ENCODE measurements around the gene SOX1. TPM values are rescaled to one million over a fixed set of nuclear protein-coding genes. Genes with fewer than 3 reads are reported as not detected.

The SOX1 gene
- total and polyA plus RNA-seq, 8 donors = not detected

GRCh38 chr13:112103260-112103838 lies 36.4 kb downstream of the SOX1 start:
- TF ChIP-seq POLR2AphosphoS5 (IDR thresholded peaks at IDR 0.05) = no peak
- no peak for TF ChIP-seq CTCF (IDR thresholded peaks at IDR 0.05)
- TF ChIP-seq POLR2A (IDR thresholded peaks at IDR 0.05) = no peak
- TF ChIP-seq EP300 (IDR thresholded peaks at IDR 0.05) = no peak
- H3K27ac ChIP-seq = no peak overlapping the region
- peaks cover 0 to 34% (median 13%) of the 10 kb centered on the region in 4 donors for H3K4me1 ChIP-seq
- no peak for DNase-seq
- WGBS, 5 donors = 14 to 40% (median 19%) methylated on average over 13 to 19 of the region's 19 CpGs
- peaks cover 17 to 90% (median 64%) of the 10 kb centered on the region in 3 donors for H3K27me3 ChIP-seq
- no peaks in the 10 kb centered on the region for H3K9me3 ChIP-seq
- no peaks in the 10 kb centered on the region for H3K36me3 ChIP-seq
- H3K4me3 ChIP-seq = no peak overlapping the region
- intact Hi-C loops (cut with DNase I; ENCODE audit: low total_unique reads) = no loop called here

GRCh38 chr13:112103961-112104880 lies 37.3 kb downstream of the SOX1 start:
- H3K4me3 ChIP-seq = no peak overlapping the region
- peaks cover 0 to 34% (median 13%) of the 10 kb centered on the region in 4 donors for H3K4me1 ChIP-seq
- WGBS, 5 donors = 2 to 13% (median 4%) methylated on average over 40 to 76 of the region's 76 CpGs
- DNase-seq = peak in 1 of 2 donors; percentile 42
- H3K36me3 ChIP-seq = no peaks in the 10 kb centered on the region
- peaks cover 17 to 90% (median 69%) of the 10 kb centered on the region in 3 donors for H3K27me3 ChIP-seq
- H3K27ac ChIP-seq = no peak overlapping the region
- intact Hi-C loops (cut with DNase I; ENCODE audit: low total_unique reads) = no loop called here
- TF ChIP-seq POLR2A (IDR thresholded peaks at IDR 0.05) (no peak), POLR2AphosphoS5 (IDR thresholded peaks at IDR 0.05) (no peak), CTCF (IDR thresholded peaks at IDR 0.05) (no peak), EP300 (IDR thresholded peaks at IDR 0.05) (no peak)
- H3K9me3 ChIP-seq = no peaks in the 10 kb centered on the region

GRCh38 chr13:112104881-112105234 lies 37.9 kb downstream of the SOX1 start:
- H3K36me3 ChIP-seq = no peaks in the 10 kb centered on the region
- no peaks in the 10 kb centered on the region for H3K9me3 ChIP-seq
- WGBS, 5 donors = 5 to 13% (median 9%) methylated on average over 16 to 44 of the region's 44 CpGs
- DNase-seq = no peak
- H3K27me3 ChIP-seq = peaks cover 17 to 96% (median 71%) of the 10 kb centered on the region in 3 donors
- intact Hi-C loops (cut with DNase I; ENCODE audit: low total_unique reads) = no loop called here
- H3K4me1 ChIP-seq = peaks cover 0 to 34% (median 13%) of the 10 kb centered on the region in 4 donors
- H3K27ac ChIP-seq = no peak overlapping the region
- H3K4me3 ChIP-seq = no peak overlapping the region
- TF ChIP-seq CTCF (IDR thresholded peaks at IDR 0.05) = no peak
- TF ChIP-seq EP300 (IDR thresholded peaks at IDR 0.05) = no peak
- no peak for TF ChIP-seq POLR2A (IDR thresholded peaks at IDR 0.05)
- TF ChIP-seq POLR2AphosphoS5 (IDR thresholded peaks at IDR 0.05) = no peak

- no peaks in the 10 kb centered on the region for H3K9me3 ChIP-seq
- WGBS, 5 donors = 5 to 11% (median 7%) methylated on average over 12 to 35 of the region's 35 CpGs
- no peaks in the 10 kb centered on the region for H3K36me3 ChIP-seq
- no peak overlapping the region for H3K27ac ChIP-seq
- no peak for DNase-seq
- intact Hi-C loops (cut with DNase I; ENCODE audit: low total_unique reads) = no loop called here
- TF ChIP-seq CTCF (IDR thresholded peaks at IDR 0.05) = no peak
- TF ChIP-seq POLR2A (IDR thresholded peaks at IDR 0.05) = no peak
- no peak for TF ChIP-seq EP300 (IDR thresholded peaks at IDR 0.05)
- TF ChIP-seq POLR2AphosphoS5 (IDR thresholded peaks at IDR 0.05) = no peak
- no peak overlapping the region for H3K4me3 ChIP-seq
- H3K27me3 ChIP-seq = peaks cover 17 to 100% (median 71%) of the 10 kb centered on the region in 3 donors
- H3K4me1 ChIP-seq = peaks cover 0 to 34% (median 13%) of the 10 kb centered on the region in 4 donors
These were observed 38.3 kb downstream of the SOX1 start for GRCh38 chr13:112105244-112105681.
